GM18520 (cell line): ENCODE data around the gene CACNA2D4.

Experiments used
- ATAC-seq: cut with Tn5 transposase; IDR thresholded peaks from one replicate; pipeline ENCODE4 v1.9.1; 2021; ENCODE audit not compliant: unreplicated experiment

CACNA2D4 gene

DNA sequence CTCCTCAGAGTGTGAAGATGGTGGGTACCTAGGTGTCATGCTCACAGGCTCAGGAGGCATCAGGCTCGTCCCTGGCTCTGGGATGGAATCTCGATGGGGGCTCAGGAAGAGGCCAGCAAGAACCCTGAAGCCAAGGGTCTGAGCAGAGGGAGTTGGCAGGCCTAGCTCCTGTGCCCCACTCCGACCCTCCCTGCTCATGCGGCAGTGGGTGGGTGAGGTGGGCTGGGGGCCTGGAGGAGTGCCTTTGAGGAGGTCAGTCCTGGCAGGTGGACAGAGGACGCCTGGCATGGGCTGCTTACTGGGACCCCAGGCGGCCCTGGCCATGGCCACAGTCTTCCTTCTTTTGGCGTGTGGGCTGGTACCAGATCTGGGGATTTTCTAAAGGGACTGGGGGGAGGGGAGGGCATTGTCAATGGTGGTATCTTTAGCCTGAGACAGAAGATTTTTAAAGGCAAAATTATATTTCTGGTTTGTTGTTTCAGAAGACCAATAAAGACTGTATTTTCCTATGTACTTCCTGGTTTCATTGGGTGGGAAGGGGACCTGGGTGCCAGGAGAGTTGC, 82.1 kb downstream of the CACNA2D4 start:
- no peak for ATAC-seq

DNA sequence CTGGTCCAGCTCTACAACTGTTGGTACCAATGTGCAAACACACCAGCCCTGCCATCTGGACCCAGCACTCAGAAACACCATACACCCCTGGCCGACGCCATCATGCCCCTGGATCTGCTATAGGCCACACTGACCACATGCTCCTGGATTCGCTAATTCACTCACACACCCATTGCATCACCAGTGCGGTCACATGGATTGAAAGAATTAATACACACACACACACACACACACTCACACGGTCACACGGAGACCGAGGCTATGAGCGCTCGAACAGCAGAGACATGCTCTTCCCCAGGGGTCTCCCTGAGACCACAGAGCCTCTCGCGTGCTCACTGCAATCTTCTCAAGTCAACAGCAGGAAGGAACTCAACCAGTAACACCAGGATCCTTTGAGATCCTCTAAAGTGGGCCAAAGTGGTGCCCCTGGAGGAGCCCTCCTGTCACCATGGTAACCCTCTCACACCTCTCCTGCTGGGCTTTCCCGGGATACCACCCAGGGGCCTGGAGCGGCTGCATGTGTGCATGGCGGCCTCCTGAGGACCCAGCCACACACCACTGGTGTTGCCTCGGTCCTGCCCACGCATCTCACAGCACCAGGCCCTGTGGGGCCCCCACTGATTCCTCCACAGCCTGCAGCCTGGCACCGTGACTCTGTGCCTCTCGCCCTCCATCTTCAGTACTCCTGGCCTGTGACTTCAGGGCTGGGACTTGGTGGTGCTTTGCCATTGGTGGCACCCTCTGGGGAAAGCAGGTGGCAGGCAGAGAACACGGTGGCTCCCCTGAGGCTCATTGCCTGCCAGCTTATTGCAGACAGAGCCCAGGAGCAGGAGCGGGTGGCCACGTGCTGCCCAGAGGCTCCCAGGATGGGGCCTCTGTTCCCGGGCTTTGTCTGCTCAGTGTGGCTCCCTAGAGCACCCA, 83.0 kb downstream of the CACNA2D4 start:
- ATAC-seq: no peak

DNA sequence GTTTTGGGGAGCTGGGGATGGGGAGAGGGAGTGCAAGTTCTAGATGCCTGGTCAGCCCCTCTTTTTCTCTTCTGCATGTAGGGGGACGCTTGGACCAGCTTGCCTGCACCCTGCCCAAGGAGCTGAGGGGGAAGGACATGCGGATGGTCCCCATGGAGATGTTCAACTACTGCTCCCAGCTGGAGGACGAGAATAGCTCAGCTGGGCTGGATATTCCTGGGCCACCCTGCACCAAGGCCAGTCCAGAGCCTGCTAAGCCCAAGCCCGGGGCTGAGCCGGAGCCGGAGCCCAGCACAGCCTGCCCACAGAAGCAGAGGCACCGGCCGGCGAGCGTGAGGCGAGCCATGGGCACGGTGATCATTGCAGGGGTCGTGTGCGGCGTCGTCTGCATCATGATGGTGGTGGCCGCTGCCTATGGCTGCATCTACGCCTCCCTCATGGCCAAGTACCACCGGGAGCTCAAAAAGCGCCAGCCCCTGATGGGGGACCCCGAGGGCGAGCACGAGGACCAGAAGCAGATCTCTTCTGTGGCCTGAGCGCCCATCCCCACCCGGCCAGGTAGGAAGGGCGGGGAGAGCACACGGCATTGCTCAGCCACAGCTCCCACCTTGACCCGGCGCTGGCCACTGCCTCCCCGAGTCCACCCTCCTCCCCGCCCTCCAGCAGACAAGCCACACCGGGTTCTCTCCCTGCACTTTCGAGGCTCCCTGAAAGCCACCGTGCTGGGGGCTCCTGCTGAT, 84.1 kb downstream of the CACNA2D4 start:
- no peak for ATAC-seq

DNA sequence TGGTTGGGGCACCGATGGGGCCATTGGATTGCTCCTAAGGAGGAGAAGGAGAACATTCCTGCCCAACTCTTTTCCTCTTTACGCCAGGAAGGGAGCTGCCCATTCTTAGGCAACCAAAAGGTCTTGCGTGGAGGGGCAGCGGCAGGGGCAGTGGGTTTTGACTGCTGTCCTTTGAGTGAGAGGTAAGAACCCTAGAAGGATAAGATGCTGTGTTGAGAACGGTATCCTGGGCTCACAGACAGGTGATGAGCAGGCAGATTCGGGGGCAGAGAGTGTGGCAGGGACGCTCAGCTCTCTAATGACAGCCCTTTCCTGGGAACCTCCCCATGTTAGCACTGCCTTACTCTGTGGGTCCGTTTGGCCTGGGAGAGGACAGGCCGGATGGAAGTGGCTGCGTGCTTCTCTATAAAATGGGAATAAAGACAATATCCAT, 84.8 kb downstream of the CACNA2D4 start:
- no peak for ATAC-seq

DNA sequence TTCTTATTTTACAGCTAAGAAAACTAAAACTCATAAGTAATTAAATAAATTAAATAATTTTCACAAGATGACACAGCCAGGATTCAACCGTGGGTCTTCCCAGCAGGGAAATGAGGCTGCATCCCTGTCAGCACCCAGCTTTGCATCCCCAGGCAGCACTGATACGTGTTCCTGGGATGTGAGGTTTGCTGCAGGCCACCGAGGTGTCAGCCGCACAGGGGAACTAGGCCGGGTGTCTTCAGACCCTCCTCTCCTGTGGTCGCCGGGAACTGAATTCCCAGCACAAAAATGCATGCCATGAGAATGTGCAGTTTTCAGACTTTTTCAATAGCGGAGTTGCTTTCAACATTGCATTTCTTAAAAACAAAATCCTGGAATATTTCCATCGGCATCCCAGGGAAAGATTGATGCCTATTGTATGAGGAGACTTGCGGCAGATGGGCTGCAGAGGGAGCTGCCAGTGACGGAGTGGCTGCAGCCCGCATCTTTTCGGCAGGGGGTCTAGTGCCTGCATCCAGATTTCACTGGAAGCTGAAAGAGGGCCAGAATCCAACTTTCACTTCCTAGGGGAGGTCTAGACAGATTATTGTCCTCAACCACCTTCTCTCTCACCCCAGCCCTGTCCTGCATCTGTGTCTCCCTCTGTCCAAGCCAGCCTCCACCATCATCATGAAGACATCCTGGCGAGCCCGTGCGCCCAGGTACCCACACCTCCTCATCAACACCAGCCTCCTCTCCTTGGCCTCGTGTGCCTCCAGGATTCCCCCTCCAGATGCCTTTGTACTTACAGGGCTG, 85.5 kb downstream of the CACNA2D4 start:
- no peak for ATAC-seq

DNA sequence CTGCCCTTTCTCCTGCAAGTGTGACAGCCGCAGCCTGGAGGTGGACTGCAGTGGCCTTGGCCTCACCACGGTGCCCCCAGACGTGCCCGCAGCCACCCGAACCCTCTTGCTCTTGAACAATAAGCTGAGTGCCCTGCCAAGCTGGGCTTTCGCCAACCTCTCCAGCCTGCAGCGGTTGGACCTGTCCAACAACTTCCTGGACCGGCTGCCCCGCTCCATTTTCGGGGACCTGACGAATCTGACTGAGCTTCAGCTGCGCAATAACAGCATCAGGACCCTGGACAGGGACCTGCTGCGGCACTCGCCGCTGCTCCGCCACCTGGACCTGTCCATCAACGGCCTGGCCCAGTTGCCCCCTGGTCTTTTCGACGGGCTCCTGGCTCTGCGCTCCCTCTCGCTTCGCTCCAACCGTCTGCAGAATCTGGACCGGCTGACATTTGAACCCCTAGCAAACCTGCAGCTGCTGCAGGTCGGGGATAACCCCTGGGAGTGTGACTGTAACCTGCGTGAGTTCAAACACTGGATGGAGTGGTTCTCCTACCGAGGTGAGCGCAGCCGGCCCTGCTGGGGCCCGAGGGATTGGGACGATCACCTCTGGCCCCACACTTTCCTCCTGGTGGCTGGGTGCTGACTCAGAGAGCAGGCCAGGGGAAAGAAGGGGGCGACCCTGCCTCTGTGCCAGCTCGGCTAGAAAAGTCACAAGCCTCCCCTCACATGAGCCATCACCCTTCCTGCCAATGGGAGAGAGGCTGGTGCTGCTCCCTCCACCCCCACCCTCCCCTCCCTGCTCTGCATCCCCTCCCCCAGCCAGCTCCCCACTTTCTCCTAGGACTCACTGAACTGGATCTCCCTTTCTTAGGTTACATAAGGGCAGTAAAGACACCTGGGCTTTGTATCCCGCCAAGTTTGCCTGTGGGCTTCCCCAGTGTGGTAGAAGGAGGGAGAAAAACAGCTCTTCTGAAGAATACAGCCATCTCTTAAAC, 87.2 kb downstream of the CACNA2D4 start:
- ATAC-seq: no peak

DNA sequence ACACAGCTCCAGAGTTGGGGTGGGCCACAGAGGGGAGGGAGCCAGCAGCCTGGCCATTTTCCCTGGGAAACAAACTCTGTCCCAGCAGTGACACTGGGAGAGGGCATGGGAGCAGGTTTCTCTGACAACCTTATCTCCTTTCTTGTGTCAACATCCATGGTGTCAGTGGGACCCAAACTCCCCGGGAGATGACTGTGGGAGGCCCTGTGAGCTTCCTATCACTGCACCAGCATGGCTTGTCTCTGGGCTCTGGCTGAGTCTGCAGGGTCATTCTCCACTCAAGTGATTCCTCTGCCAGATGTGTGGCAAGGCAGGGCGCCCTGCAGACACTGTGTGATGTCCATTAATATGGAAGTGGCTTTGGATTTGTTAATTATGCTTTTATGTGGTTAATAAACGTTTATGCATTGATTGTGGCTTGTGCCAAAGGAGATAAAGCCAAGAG, 88.0 kb downstream of the CACNA2D4 start:
- no peak for ATAC-seq

DNA sequence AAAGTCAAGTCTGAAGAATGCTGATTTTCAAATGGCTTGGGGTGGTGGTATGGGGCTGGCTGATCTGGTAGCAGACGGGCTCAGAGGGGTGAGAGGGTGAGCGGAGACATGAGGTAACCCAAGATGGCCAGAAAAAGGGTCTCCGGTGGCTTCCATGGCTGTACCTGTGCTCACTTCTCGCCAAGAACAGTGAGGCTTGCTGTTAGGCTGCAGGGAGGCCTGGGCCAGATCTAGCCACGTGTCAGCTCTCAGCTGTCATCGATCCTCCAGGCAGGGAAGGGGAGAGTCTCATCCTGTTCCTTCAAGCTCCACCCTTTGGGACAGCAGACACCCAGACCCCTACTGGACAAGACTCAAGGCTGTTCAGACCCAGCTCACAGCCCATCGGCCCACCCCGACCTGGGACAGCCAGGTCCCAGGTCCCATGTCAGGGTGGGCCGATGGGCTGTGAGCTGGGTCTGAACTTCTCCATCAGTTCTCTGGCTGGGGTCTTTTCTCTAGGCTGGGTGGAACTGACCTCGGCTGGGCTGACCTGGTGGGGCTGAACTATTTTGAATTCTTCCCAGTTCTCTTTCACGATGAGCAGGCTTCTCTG, 89.0 kb downstream of the CACNA2D4 start:
- ATAC-seq: no peak

DNA sequence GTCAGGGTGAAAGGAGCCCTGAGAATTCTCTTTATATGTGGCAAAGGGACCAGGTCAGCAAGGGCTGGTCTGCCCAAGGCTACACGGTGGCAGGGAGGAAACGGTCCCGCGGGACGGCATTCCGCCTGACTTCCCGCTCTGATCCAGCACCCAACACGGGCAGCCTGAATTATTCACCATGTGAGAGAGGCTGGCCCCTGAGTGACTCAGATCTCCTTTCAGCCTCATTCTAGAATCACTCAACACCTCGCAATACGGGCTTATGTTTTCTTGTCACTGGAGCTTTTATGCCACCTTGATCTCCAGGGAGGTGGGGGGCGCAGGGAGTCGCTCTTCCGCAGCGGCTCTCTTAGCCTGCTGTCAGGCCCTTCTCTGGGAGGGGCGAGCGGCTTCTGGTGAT, 89.6 kb downstream of the CACNA2D4 start:
- no peak for ATAC-seq

DNA sequence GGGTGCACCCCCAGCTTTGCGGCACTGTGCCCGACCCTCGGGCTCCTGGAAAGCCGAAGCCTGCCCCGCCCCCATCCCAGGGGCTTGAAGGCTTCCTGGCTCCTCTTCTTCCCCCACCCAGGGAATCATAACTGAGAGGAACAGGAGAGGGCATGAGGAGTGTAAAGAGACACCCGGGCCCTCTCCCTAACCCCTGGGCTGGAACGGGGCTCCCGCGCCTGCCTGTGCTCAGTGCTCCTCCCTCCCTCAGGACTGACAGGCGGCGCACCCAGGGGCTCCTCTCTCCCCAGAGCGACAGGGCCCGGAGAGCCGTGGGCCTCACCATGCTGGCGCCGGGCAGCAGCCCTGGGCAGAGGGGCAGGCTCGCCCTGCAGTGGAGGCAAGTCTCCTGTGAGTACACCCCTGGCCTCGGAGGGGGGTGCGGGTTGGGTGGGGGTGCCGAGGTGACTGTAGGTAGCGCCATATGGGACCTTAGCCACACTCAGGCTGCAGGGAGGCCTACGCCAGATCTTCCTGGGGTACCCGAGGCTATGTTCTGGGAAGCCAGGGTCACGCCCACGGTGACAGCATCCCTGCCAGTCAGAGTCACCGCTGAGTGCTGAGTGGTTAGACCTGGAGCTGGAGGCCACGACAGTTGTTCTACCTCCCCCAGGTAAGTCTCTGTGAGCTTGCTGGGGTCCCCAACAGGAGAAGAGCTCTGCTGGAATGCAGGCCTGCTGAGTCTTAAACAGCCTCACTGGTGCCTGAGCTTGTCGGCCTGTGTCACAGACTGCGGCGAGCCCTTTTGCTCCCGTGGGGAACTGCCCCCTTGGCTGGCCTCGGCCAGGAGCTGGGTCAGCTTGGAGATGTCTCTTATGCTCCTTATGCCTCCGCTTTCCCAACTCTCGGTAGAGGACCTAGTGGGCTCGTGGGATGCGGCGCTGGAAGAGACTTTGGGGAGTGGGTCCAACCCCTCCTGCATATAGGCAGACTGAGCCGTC, 90.3 kb downstream of the CACNA2D4 start:
- ATAC-seq: no peak

DNA sequence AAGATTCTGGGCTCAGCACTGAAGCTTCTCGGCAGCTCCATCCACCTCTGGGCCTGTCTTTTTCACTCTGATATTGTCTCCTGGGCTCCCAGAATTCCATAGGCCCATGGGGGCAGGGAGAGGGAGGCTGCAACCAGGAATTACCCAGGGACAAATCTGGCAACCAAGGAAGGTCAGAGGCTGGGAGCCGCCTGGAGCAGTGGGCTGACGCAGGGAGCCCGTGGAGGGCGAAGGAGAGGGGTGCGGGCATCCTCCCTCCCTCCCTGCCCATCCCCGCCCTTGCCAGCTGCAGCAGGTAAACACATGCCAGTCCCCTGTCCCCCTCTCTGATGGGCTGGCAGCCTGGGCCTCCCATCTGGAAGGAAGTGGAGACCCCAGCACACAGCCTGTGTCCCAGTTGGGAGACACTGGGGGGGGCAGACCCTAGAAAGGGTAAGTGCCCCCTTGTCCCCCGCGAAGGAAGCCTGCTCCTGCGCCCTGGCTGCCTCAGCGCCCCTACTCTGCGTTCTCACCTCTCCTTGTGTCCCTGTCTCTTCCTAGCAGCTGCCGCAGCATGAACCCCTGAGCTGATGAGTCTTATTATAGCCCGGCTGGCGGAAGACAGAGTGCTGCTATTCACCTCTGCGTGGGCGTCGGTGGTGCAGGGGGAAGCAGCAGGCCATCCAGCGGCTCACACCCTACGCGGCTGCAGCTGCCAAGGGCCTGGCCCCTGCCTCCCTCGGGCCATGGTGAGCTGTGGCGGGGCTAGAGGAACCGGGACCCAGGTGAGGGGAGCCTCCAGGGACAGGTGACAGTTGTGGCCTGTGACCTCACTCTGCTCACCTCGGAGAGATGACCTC, 91.4 kb downstream of the CACNA2D4 start:
- no peak for ATAC-seq

DNA sequence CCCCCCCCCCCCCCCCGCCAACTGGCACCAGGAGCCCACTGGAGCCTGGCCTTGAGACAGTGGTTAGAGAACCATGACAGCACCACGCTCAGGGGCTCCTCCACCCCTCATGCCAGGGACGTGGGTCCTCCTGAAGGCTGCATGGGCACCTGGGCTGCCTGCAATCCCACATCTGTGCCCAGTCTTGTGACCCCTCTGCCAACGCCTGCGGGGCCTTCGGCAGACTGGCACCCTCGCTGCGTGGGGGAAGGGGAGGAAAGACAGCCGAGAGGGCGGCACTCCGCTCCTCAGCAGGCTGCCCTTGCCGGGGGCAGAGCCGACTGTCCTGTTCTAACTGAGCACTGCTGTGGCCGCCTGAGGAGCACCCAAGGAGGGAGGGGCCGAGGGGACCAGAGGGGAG, 92.1 kb downstream of the CACNA2D4 start:
- no peak for ATAC-seq

DNA sequence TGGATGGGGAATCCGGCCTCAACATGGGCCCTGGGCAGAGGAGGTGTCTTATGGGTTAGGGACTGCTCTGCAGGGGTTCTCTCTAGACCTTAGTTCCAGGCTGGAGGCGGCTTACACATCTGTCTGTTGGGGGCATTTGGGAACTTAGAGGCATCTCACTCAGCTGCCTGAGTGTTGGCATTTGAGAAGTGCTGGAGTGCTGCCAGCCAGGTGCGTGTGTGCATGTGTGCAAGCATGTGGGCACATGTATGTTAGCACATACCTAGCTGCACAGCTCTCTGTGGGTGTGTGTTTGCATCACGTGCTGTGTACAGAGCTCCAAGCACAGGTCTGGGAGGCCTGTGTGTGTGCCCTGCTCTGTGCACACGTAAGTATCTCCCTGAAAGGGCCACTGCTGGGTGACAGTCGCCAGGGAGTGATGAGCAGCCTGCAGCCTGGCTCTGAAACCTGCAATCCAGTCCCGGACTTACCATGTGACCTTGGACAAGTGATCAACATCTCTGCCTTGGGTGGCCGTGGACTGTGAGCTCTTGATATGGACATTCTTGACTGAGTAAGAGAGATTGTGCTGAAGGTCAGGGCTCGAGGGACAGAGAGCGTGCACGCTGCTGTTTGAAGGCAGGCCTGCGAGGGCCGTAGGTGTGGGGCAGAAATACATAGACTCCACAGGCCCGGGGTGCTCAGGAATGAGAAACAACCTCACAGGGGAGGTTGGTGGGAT, 92.9 kb downstream of the CACNA2D4 start:
- no peak for ATAC-seq

DNA sequence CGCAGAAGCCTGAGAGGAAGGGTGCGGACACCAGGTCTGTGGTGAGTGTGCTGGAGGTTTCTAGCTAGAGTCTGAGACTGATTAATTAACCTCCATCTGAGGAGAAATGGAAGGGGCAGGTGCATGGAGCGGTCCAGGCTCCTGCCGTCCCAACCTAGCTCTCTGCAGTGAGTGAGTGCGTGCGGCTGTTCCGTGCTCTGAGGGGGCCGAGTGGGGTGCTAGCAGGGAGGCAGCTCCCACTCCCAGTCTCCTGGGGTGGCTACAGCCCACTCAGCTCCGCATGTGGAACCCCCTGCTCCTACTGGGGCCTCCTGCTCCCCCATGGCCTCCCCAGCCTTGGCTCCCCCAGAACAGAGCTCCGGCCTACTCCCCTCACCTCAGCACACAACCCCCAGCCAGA, 95.2 kb downstream of the CACNA2D4 start:
- no peak for ATAC-seq

DNA sequence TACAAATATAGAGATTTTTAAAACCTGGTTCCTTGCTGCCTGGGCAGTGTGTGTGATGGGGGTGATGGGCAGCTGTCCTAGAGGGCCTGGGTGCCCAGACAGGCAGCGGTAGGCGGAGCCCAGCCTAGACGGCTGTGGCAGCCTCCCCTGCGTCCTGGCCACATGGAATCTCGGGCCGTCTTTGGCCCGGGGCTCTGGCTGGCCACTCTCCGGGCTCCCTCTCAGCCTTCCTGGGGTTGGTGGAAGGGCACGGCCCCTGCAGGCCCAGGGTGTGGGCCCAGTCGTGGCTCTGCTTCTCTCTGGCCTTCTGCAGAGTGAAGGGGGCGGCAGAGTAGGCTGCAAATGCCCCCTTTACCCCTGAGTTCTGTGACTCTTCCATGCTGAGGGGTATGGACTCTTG, 95.8 kb downstream of the CACNA2D4 start:
- ATAC-seq: no peak

DNA sequence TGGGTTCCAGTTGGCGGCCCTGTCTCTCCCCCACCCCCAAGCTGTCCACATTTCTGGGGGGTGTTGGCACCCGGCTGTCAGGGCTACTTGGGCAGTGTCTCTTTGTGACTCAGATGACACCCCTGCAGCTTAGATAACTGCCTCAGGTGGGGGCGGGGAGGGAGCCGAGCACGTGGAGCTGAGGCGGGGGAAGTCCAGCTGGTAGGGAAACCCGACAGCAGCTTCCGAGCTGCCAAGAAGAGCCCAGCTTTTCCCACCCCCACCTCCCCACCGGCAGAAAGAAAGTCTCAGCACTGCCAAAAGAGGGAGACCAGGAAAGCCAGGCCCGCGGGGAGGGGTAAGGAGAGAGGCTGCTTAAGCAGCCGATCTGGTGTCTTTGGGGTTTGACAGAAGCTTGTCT, 96.6 kb downstream of the CACNA2D4 start:
- ATAC-seq: no peak

DNA sequence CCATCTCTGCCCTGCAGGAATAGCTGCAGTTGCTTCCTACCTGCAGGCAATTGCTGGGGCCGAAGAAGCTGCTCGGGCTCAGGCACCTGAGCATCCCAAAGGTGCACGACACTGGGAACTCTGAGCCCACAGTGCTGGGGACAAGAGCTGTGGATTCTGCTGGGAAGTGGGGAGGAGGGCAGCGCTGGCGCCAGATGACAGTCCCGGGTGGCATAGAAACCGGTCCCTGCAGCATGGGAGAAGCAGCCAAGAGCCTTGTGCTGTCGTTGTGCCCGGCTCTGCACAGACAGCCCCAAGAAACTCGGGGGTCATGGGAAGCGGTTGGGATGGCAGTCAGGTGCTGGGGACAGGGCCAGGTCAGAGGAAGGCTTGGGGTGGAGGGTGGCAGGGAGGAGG, 97.6 kb downstream of the CACNA2D4 start:
- ATAC-seq: no peak
